Measurements from ENCODE around the gene ADGRG3.

- TF ChIP-seq CTCF (IDR thresholded peaks at IDR 0.05 in 4 of 5, conservative IDR thresholded peaks at IDR 0.05 in 1 of 5) (no peak), POLR2A (IDR thresholded peaks at IDR 0.05) (no peak)
These were observed 41.6 kb downstream of the ADGRG3 start for GRCh38 chr16:57709663-57710062.

Measured in gastrocnemius medialis (tissue), 4 donors.